Spleen (tissue), 11 donors: Measurements from ENCODE around the gene NR2C2AP. TPM values are rescaled to one million over a fixed set of nuclear protein-coding genes. Genes with fewer than 3 reads are reported as not detected.

Experiments used
- DNase-seq: peaks from one replicate; pipeline ENCODE4 v3.0.0-alpha.2; 2020
- H3K27ac ChIP-seq, 8 donors: fragments of 200-600 bp; sonication (generic) in 7 of 8; 1 replicate in 4 of 8; 2 replicates in 4 of 8; pipeline versions ENCODE4 v1.5.0 to v1.8.0; 2016 to 2021; ENCODE audit warnings: inconsistent platforms in 4 of 8, mild to moderate bottlenecking in 4 of 8, moderate library complexity in 1 of 8
- H3K27me3 ChIP-seq, 7 donors: fragments of 200-600 bp; sonication (generic) in 6 of 7; replicated peaks in 1 of 7; 1 replicate in 4 of 7; 2 replicates in 3 of 7; pipeline versions ENCODE4 v1.5.0 to v1.8.0; 2016 to 2021; ENCODE audit warnings: inconsistent platforms in 3 of 7, mild to moderate bottlenecking in 1 of 7
- H3K36me3 ChIP-seq, 6 donors: fragments of 200-600 bp; sonication (generic) in 5 of 6; 1 replicate in 4 of 6; 2 replicates in 2 of 6; pipeline versions ENCODE4 v1.5.0 to v1.8.0; 2016 to 2021; ENCODE audit warnings: inconsistent platforms in 2 of 6
- H3K4me1 ChIP-seq, 6 donors: fragments of 200-600 bp; sonication (generic) in 5 of 6; 1 replicate in 3 of 6; 2 replicates in 3 of 6; pipeline versions ENCODE4 v1.5.0 to v1.8.0; 2016 to 2021; ENCODE audit warnings: inconsistent platforms in 3 of 6
- H3K4me3 ChIP-seq, 8 donors: fragments of 200-600 bp; sonication (generic) in 7 of 8; 1 replicate in 4 of 8; 2 replicates in 4 of 8; pipeline versions ENCODE4 v1.5.0 to v1.8.0; 2016 to 2021; ENCODE audit warnings: inconsistent platforms in 4 of 8, mild to moderate bottlenecking in 4 of 8, moderate library complexity in 2 of 8
- H3K9me3 ChIP-seq, 8 donors: fragments of 200-600 bp; sonication (generic) in 7 of 8; 1 replicate in 4 of 8; 2 replicates in 4 of 8; pipeline versions ENCODE4 v1.5.0 to v1.8.0; 2016 to 2021; ENCODE audit warnings: inconsistent platforms in 4 of 8
- POLR2A ChIP-seq, 3 donors: fragments of 450-650 bp; IDR thresholded peaks; one replicate each; pipeline ENCODE4 v1.5.1; 2017; ENCODE audit warnings: antibody characterized with exemption in 3 of 3, mild to moderate bottlenecking in 1 of 3
- POLR2AphosphoS5 ChIP-seq, 3 donors: sonication (generic); formaldehyde crosslinking; IDR thresholded peaks; one replicate each; pipeline ENCODE4 v1.5.1; 2017; ENCODE audit warnings: antibody characterized with exemption in 3 of 3
- WGBS, 5 donors: extraction: QIAGEN DNeasy Blood & Tissue Kit in 3 of 5; methylation state at CpG; one replicate each; pipeline versions ENCODE4 v1.1.5 to v1.1.7; 2013 to 2018; 5-methylcytosine and 5-hydroxymethylcytosine counted together
- intact Hi-C: fragments of 100-400 bp; cut with DNase I; formaldehyde crosslinking; loops from one replicate; pipeline ENCODE4 v1.15.0; 2023; ENCODE audit warnings: low total_unique reads
- polyA plus RNA-seq, 3 donors: library from polyadenylated mRNA; stranded (reverse); fragments of 200-250 nt; gene quantifications; one replicate each; pipeline ENCODE4 v1.2.1, GENCODE V29; 2013
- total RNA-seq, 7 donors: library from RNA; depleted of rRNA in 3 of 7; stranded (reverse); fragments of >200 nt in 3 of 7; fragmentation: NEBNext Ultra II Directional in 4 of 7; extraction: Animal tissue kit (Norgen Biotek cat#: 25700) in 4 of 7; gene quantifications; one replicate each; pipeline versions ENCODE4 v1.1.0 to v1.2.1, GENCODE V29; 2016 to 2021
- TF ChIP-seq, protein P1 (sequence below), 11 experiments: fragments of 200-600 bp in 7 of 11; fragments of 450-650 bp in 4 of 11; sonication (generic) in 4 of 11; IDR thresholded peaks in 8 of 11; conservative IDR thresholded peaks in 3 of 11; 1 replicate in 7 of 11; 2 replicates in 4 of 11; pipeline versions ENCODE4 v1.4.0 to v1.8.0; 2016 to 2021; ENCODE audit warnings: antibody characterized with exemption in 11 of 11, inconsistent platforms in 4 of 11, mild to moderate bottlenecking in 1 of 11
- donor health status: healthy with polysubstance abuse.
- donor health status: DM: no; HTN: no; CAD: no; lungs with moderate emphysema.
- donor health status: DM: no; HTN: no; CAD: no.
- donor health status: Bipolar disorder and iron deficiency.
- donor health status: healthy.
- donor health status: DM: no; HTN: no; CAD: no.
- donor health status: DM: yes; HTN: yes; CAD: no.

Gene NR2C2AP
- total and polyA plus RNA-seq, 10 donors, result 9.9 to 27.9 (median 14.5) TPM

DNA sequence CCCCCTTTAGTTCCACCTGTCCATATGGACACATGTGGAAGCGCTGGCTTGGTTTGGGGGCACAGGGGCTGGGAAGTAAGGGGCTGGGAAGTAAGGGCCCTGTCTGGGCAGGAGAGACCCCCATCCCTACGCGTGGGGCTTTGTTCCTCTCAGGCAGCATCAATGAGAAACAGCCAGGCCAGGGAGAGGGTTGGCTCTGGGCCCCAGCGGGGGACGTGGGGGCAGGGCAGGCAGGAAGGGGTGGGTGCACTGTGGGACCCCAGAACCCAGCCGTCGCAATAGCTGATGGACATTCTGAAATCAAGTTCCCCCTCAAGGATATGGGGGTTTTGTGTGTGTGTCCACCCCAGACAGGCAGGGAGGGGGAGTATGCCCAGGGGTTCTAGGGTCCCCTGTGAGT is 9.7 kb upstream of the NR2C2AP start:
- intact Hi-C loops, result no loop called here
- Histone ChIP-seq H3K4me1 (no peaks in the 10 kb centered on the region), H3K27ac (no peak overlapping the region), H3K36me3 (no peaks in the 10 kb centered on the region), H3K9me3 (peaks cover 0 to 6% (median 0%) of the 10 kb centered on the region in 8 donors), H3K27me3 (peaks cover 0 to 98% (median 49%) of the 10 kb centered on the region in 7 donors), H3K4me3 (no peak overlapping the region)
- TF ChIP-seq, protein P1, sequence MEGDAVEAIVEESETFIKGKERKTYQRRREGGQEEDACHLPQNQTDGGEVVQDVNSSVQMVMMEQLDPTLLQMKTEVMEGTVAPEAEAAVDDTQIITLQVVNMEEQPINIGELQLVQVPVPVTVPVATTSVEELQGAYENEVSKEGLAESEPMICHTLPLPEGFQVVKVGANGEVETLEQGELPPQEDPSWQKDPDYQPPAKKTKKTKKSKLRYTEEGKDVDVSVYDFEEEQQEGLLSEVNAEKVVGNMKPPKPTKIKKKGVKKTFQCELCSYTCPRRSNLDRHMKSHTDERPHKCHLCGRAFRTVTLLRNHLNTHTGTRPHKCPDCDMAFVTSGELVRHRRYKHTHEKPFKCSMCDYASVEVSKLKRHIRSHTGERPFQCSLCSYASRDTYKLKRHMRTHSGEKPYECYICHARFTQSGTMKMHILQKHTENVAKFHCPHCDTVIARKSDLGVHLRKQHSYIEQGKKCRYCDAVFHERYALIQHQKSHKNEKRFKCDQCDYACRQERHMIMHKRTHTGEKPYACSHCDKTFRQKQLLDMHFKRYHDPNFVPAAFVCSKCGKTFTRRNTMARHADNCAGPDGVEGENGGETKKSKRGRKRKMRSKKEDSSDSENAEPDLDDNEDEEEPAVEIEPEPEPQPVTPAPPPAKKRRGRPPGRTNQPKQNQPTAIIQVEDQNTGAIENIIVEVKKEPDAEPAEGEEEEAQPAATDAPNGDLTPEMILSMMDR (IDR thresholded peaks at IDR 0.05 in 8 of 11, conservative IDR thresholded peaks at IDR 0.05 in 3 of 11), result no peak
- TF ChIP-seq POLR2AphosphoS5 (IDR thresholded peaks at IDR 0.05) (no peak), POLR2A (IDR thresholded peaks at IDR 0.05) (no peak)
- DNase-seq, result no peak
- 4 to 16% (median 12%) methylated on average over 6 to 7 of the region's 7 CpGs for WGBS, 5 donors

DNA sequence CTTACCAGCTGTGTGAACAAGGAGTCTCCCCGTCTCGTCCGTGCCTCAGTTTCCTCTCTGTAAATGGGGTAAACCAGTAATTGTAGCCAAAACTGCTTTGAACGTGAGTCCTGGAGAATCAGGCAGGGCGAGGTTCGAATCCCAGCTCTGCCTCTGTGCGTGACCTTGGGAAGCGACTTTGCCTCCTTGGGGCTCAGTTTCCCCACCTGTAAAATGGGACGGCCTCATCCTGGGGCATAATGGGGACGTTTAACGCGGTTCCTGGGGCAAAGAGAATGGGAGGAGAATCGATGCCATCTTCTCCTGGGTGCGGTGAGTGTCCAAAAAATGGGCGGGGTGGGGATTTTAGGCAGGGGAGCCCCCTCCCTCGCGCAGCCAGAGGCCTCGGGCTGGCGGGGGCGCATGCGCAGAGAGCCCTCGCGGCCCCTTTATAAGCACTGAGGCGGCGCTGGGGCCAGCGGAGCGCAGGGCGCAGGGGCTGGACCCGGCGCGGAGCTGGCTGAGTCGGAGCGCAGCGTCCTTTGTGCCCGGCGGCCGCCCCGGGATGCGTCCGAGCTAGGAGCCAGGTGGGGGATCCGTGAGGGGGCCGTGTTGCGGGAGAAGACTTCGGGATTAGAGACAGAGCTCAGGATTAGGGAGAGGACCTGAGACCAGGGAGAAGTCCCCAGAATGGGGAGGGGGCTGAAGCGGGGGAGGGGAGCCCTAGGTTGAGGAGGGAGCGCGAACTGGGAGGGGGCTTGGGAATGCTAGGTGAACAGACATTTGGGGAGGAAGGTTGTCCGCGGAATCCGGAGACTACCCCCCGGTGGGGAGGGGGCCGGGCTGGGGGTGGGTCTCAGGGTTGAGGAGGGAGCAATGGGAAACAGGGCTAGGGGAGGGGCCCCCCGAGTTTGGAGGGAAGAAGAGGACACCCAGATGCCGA is 8.5 kb upstream of the NR2C2AP start, which contains the start of gene NCAN:
TSS of gene NCAN (plus strand) at position 460 of the 922 bp plus-strand sequence. CDS start 4,996 bp downstream, outside the sequence.
- H3K4me3 ChIP-seq, result no peak within 1 kb of the TSS
- no peaks in the 10 kb centered on the region for H3K9me3 ChIP-seq
- no peak within 1 kb of the TSS for H3K27ac ChIP-seq
- peaks cover 0 to 87% (median 45%) of the 10 kb centered on the region in 7 donors for H3K27me3 ChIP-seq
- peaks cover 0 to 5% (median 0%) of the 10 kb centered on the region in 6 donors for H3K4me1 ChIP-seq
- TF ChIP-seq POLR2AphosphoS5 (IDR thresholded peaks at IDR 0.05) (no peak), POLR2A (IDR thresholded peaks at IDR 0.05) (no peak)
- TF ChIP-seq, protein P1 (IDR thresholded peaks at IDR 0.05 in 8 of 11, conservative IDR thresholded peaks at IDR 0.05 in 3 of 11), result no peak
- DNase-seq, result no peak
- no peaks in the 10 kb centered on the region for H3K36me3 ChIP-seq
- WGBS, 5 donors, result 9 to 13% (median 12%) methylated on average over 53 to 54 of the region's 54 CpGs
- intact Hi-C loops, result no loop called here

DNA sequence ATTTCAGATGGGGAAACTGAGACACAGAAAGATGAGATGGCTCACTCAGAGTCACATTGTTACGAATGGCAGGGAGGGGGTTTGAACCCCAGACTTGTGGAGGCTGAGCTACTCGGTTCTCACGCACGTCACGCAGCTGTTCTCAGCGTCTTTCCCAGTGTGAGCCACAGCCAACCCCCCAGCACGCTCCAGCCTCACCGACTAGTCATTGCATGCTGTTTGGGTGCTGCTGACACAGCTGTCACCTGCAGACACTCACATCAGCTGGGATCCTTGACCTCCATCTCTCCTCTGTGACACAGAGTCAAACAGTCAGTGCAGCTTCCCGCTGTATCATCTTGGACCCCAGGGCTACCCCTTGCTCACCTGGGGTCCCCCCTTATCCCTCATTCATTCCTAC is 6.2 kb upstream of the NR2C2AP start:
- Histone ChIP-seq H3K27ac (no peak overlapping the region), H3K36me3 (no peaks in the 10 kb centered on the region), H3K4me1 (peaks cover 0 to 6% (median 2%) of the 10 kb centered on the region in 6 donors), H3K4me3 (no peak overlapping the region), H3K27me3 (peaks cover 0 to 67% (median 30%) of the 10 kb centered on the region in 7 donors), H3K9me3 (no peaks in the 10 kb centered on the region)
- WGBS, 5 donors, result 61 to 77% (median 64%) methylated on average over 9 of the region's 9 CpGs
- TF ChIP-seq, protein P1 (IDR thresholded peaks at IDR 0.05 in 8 of 11, conservative IDR thresholded peaks at IDR 0.05 in 3 of 11), result no peak
- no peak for TF ChIP-seq POLR2AphosphoS5 (IDR thresholded peaks at IDR 0.05)
- no peak for TF ChIP-seq POLR2A (IDR thresholded peaks at IDR 0.05)
- no peak for DNase-seq
- intact Hi-C loops, result no loop called here
